Small intestine (tissue), 7 donors: ENCODE measurements around the gene KCNN3. TPM values are rescaled to one million over a fixed set of nuclear protein-coding genes. Genes with fewer than 3 reads are reported as not detected.

Source experiments
- DNase-seq, 2 donors: peaks; one replicate each; pipeline versions ENCODE4 v3.0.0 to v3.0.0-alpha.2; 2013
- FAIRE-seq: peaks from 2 replicates; lab custom pipeline; 2012; peaks lifted over from hg19 to GRCh38; lab: Jason Lieb, UNC
- H3K27ac ChIP-seq, 3 donors: one replicate each; pipeline ENCODE4 v1.5.1; 2013; ENCODE audit warnings: low read length in 2 of 3, mild to moderate bottlenecking in 2 of 3, control low read depth in 1 of 3, inconsistent platforms in 1 of 3, low read depth in 1 of 3, moderate library complexity in 1 of 3
- H3K27me3 ChIP-seq, 3 donors: one replicate each; pipeline ENCODE4 v1.6.1; 2013; ENCODE audit warnings: low read length in 3 of 3, inconsistent platforms in 1 of 3; ENCODE audit not compliant: control insufficient read depth in 3 of 3, insufficient read depth in 3 of 3
- H3K36me3 ChIP-seq, 3 donors: one replicate each; pipeline ENCODE4 v1.6.1; 2013; ENCODE audit warnings: low read length in 3 of 3, inconsistent platforms in 1 of 3, low read depth in 1 of 3, mild to moderate bottlenecking in 1 of 3, moderate library complexity in 1 of 3; ENCODE audit not compliant: control insufficient read depth in 3 of 3, insufficient read depth in 2 of 3
- H3K4me1 ChIP-seq, 3 donors: one replicate each; pipeline ENCODE4 v1.6.1; 2013; ENCODE audit warnings: low read length in 2 of 3, inconsistent platforms in 1 of 3, low read depth in 1 of 3, mild to moderate bottlenecking in 1 of 3, moderate library complexity in 1 of 3; ENCODE audit not compliant: control insufficient read depth in 3 of 3, insufficient read depth in 2 of 3
- H3K4me3 ChIP-seq, 3 donors: one replicate each; pipeline ENCODE4 v1.5.1; 2013; ENCODE audit warnings: low read length in 3 of 3, control low read depth in 1 of 3, inconsistent platforms in 1 of 3, low read depth in 1 of 3, mild to moderate bottlenecking in 1 of 3, moderate library complexity in 1 of 3
- H3K9me3 ChIP-seq, 2 donors: one replicate each; pipeline ENCODE4 v1.6.1; 2013; ENCODE audit warnings: low read depth in 1 of 2, low read length in 1 of 2; ENCODE audit not compliant: control insufficient read depth in 2 of 2, insufficient read depth in 1 of 2
- WGBS, 3 donors: extraction: QIAGEN DNeasy Blood & Tissue Kit; methylation state at CpG; one replicate each; pipeline ENCODE4 v1.1.7; 2013; 5-methylcytosine and 5-hydroxymethylcytosine counted together
- polyA plus RNA-seq, 4 donors: library from polyadenylated mRNA; stranded (reverse) in 3 of 4; unstranded in 1 of 4; fragments of 200-250 nt in 3 of 4; fragments of 120-200 nt in 1 of 4; gene quantifications; one replicate each; pipeline versions ENCODE4 v1.2.1 to v1.2.3, GENCODE V29; 2013
- donor health status: healthy with polysubstance abuse.
- donor health status: control.
- donor health status: control.
- donor health status: Bipolar disorder and iron deficiency.
- donor health status: healthy.

Gene KCNN3
- polyA plus RNA-seq, 4 donors: 0.27 to 1.6 (median 0.94) TPM

DNA sequence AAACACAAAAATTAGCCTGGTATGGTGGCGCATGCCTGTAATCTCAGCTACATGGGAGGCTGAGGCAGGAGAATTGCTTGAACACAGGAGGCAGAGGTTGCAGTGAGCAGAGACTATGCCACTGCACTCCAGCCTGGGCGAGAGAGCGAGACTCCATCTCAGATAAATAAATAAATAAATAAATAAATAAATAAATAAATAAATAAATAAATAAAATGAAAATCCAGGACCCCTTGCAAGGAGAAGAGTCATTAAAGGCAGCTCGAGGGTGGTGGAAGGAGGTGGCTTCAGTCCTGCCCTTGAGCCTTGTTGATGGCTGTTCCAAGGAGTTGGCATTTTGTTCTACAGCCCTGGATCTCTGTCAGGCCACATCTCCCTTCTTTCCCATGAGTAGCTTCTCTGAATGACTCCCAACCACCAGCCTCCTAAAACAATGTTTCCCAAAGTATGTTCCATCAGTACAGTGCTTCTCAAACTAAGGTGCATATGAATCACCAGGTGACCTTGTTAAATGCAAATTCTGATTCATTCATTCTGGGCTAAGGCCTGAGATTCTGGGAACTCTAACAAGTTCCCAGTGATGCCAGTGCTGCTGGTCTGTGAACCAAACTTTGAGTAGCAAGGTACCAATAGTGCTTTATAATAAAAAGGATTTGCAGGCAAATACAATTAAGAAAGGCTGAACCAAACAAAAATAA lies 99.0 kb downstream of the KCNN3 start:
- no peak for DNase-seq
- Histone ChIP-seq H3K27me3 (peaks cover 0 to 16% (median 2%) of the 10 kb centered on the region in 3 donors), H3K36me3 (no peaks in the 10 kb centered on the region), H3K27ac (no peak overlapping the region), H3K9me3 (no peaks in the 10 kb centered on the region), H3K4me3 (no peak overlapping the region), H3K4me1 (no peaks in the 10 kb centered on the region)
- WGBS, 3 donors: 91 to 94% (median 93%) methylated on average over 4 of the region's 4 CpGs
- no peak for FAIRE-seq

DNA sequence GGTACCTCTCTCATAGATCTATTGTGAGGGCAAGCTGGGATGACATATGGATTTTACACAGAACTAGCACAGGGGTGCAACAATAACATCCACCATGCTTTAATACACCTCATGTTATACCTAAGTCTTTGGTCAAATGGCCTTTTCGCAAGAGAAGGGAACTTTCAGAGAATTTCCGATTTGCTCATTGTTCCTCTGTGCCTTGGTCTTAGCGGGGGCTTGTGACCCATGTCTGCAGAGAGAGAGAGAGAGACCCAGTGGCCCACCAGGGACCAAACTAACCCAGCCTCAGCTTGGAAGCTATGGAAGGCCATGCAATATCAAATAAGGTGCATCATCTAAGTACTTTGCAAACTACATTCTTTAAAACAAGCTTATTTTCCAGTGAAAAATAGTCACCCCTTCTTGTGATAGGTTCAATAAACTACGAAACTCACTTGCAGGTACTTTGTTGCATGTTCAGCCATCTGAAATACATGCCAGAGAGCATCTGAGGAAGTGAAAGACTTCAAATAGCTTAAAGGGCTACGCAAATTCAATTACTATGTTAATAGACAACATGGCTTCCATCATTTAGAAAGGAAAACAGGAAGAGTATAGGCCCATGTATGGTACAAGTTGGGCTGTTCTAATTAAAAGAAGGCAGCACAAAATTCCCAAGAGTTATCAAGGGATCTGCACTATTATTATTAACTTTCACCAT lies 100.7 kb downstream of the KCNN3 start:
- FAIRE-seq: no peak
- H3K27me3 ChIP-seq: peaks cover 0 to 17% (median 0%) of the 10 kb centered on the region in 3 donors
- no peaks in the 10 kb centered on the region for H3K9me3 ChIP-seq
- H3K27ac ChIP-seq: no peak overlapping the region
- WGBS, 3 donors: 93 to 96% (median 94%) methylated on average over 5 of the region's 5 CpGs
- H3K4me1 ChIP-seq: no peaks in the 10 kb centered on the region
- no peak overlapping the region for H3K4me3 ChIP-seq
- H3K36me3 ChIP-seq: no peaks in the 10 kb centered on the region
- DNase-seq: no peak

DNA sequence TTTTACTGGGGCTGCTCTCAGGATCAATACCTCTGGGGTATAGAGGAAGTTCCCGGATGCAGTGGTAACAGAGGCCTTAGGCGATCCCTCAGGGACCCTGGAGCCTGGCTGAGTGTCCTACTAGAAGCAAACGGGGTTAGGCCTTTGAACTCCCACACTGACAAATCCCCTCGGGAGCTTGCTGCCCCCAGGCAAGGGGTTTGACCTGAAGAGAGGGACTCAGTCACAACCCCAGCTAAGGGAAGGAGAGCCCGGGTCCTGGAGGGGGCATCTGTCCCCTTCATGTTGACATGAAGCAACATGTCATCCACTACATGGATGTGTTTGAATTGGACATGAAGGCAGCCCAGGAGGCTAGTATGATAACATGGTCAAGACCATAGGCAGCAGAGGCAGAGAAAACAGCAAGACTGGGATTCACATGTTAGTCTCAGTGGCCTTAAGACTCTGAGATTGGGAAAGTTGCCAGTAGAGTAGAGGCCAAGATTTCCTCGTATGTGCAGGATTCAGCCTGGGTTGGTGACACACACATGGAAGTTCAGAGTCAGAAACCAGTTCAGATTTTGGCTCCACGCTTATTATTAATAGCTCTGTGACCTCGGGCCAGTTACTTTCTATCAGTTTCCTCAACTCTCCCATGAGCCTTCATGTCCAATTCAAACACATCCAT lies 101.5 kb downstream of the KCNN3 start:
- no peak for FAIRE-seq
- Histone ChIP-seq H3K4me1 (no peaks in the 10 kb centered on the region), H3K4me3 (no peak overlapping the region), H3K9me3 (no peaks in the 10 kb centered on the region), H3K36me3 (no peaks in the 10 kb centered on the region), H3K27ac (no peak overlapping the region), H3K27me3 (peaks cover 0 to 11% (median 0%) of the 10 kb centered on the region in 3 donors)
- 66 to 69% (median 67%) methylated on average over 8 of the region's 8 CpGs for WGBS, 3 donors
- no peak for DNase-seq

DNA sequence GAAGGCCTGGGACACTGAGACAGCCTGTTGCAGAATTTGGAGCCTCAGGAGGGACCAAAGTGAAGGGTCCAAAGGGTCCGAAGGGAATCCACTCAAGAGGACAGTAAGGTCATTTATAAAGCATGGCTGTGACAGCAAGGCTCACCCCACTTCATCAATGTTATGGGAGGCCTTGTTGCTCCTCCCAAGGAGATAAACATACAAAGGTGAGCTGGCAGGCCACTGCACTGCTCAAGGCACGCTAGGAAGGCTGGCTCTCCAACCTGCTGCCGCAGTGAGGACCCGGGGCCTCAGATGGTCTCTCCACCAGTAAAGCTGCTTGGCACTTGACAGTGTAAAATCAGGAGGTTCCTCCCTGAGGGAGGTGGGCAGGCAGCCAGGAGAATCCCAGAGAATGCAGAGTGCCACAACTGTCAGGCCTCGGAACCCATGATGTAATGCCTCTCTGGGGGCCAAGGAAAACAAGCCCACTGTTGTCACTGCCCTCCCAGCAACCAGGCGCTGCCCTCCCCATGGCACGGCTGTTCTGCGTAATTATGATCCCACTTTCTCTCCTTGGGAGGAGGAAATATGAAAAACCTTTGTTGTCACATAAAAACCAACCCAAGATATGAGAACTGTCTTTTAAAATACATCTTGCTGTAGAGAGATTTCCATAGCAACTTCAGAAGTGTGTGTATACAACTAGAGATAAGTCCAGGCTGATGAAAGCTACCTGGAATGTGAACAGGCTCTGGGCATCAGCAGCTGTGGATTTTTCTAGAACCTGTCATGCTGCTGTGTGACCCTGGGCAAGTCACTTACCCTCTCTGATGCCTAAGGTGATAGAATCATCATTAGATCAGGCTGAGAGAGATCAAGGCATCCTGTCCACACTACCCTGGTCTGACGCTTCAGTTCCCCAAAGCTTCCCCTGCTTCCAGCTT lies 102.5 kb downstream of the KCNN3 start:
- 82 to 87% (median 83%) methylated on average over 9 of the region's 9 CpGs for WGBS, 3 donors
- FAIRE-seq: no peak
- Histone ChIP-seq H3K4me1 (no peaks in the 10 kb centered on the region), H3K36me3 (no peaks in the 10 kb centered on the region), H3K9me3 (no peaks in the 10 kb centered on the region), H3K27ac (no peak overlapping the region), H3K27me3 (peaks cover 0 to 13% (median 0%) of the 10 kb centered on the region in 3 donors), H3K4me3 (no peak overlapping the region)
- DNase-seq: peak in 1 of 2 donors; percentile 18

DNA sequence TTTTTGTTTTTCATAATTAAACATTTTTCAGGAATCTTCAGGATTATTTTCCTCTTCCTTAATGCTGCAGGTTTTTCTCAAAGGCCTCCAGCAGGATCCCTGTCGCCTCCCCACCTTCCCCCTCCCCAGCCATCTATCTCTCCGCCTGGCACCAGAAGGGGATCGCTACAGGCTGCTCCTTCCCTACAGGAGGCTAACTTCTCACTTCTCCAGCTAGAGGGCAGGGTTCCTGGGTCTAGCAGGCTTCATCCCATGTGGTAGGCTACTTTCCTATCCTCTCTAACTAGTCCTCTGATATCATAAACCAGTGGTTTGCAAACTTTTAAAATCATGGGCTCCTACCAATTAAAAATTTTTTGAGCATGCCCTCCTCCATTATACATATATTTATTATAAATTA lies 104.1 kb downstream of the KCNN3 start:
- no peak for FAIRE-seq
- 21 to 53% (median 34%) methylated on average over 3 of the region's 3 CpGs for WGBS, 3 donors
- DNase-seq: peak; percentile 33 to 48

DNA sequence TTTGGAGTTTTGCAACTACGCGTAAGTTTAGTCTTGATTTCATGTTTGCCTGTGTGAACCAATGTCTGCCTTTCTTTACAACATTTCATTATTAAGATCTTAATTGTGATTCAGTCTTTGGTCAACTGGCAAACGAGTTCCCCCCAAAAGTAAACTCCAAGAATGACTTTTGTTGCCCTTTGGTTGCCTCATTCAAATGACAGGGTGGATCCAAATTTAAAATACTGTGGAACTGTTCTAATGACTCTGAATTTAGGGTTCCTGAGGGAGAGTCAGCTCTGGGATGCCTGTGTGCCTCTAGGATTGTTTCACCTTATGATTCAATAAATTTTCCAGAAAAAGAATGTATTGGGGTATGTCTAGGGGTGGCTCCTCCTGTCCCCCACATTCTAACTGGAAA lies 105.3 kb downstream of the KCNN3 start:
- WGBS, 3 donors: 65 to 79% (median 69%) methylated on average over 3 of the region's 3 CpGs
- FAIRE-seq: no peak
- H3K4me3 ChIP-seq: no peak overlapping the region
- no peaks in the 10 kb centered on the region for H3K36me3 ChIP-seq
- H3K9me3 ChIP-seq: no peaks in the 10 kb centered on the region
- H3K27ac ChIP-seq: no peak overlapping the region
- H3K27me3 ChIP-seq: peaks cover 0 to 26% (median 3%) of the 10 kb centered on the region in 3 donors
- H3K4me1 ChIP-seq: no peaks in the 10 kb centered on the region
- DNase-seq: no peak

More for the DNA sequence above, 104.1 kb downstream of the KCNN3 start:
- no peak overlapping the region for H3K4me3 ChIP-seq
- no peaks in the 10 kb centered on the region for H3K36me3 ChIP-seq
- no peak overlapping the region for H3K27ac ChIP-seq
- no peaks in the 10 kb centered on the region for H3K9me3 ChIP-seq
- H3K27me3 ChIP-seq: peaks cover 0 to 17% (median 0%) of the 10 kb centered on the region in 3 donors
- no peaks in the 10 kb centered on the region for H3K4me1 ChIP-seq

DNA sequence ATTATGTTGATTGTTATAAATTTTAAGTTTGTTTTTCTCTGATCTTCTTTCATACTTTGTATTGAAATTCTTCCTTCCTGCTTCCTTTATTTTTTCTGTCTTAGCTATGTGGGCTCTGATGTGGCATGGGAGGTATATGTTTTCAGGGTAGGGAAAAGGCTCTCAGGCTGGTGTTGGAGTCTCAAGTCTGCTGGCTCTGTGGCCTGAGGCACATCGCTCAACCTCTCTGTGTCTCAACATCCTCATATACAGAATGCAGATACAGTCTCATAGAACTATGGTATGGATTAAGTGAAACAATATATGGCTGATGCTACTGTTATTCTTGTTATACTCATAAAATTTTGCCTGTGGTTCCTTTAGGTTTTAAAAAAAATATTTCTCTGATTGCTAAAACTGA lies 105.9 kb downstream of the KCNN3 start:
- DNase-seq (no peak), FAIRE-seq (no peak)
- H3K4me1 ChIP-seq: no peaks in the 10 kb centered on the region
- H3K27ac ChIP-seq: no peak overlapping the region
- peaks cover 0 to 30% (median 3%) of the 10 kb centered on the region in 3 donors for H3K27me3 ChIP-seq
- no peak overlapping the region for H3K4me3 ChIP-seq
- WGBS, 3 donors: 89 to 100% (median 96%) methylated on average over 1 of the region's 1 CpG
- no peaks in the 10 kb centered on the region for H3K9me3 ChIP-seq
- no peaks in the 10 kb centered on the region for H3K36me3 ChIP-seq
